Astrocyte of the cerebellum (primary cell): ENCODE measurements around the gene SRPK2.
"Not testable (repeated sequence)": the region's sequence is repeated elsewhere in the genome, so short reads cannot be mapped to it uniquely, and the experiment has no call there.

ENCODE experiments used
- DNase-seq: peaks from one replicate; pipeline ENCODE4 v3.0.0-alpha.2; 2011; ENCODE audit warnings: low read depth
- H3K4me3 ChIP-seq: 2 replicates; pipeline ENCODE4 v1.5.1; 2011; ENCODE audit warnings: mild to moderate bottlenecking, low read depth, low read length, moderate library complexity
- in situ Hi-C: cut with HindIII; loops from 2 replicates; pipeline ENCODE4 v1.10.0; 2017; ENCODE audit warnings: low sequenced_read_pairs
- TF ChIP-seq, protein P1 (sequence below): IDR thresholded peaks from 2 replicates; pipeline ENCODE4 v1.5.1; 2012; ENCODE audit warnings: low read length, low read depth, moderate library complexity, mild to moderate bottlenecking; ENCODE audit errors: missing control alignments

Gene SRPK2

DNA sequence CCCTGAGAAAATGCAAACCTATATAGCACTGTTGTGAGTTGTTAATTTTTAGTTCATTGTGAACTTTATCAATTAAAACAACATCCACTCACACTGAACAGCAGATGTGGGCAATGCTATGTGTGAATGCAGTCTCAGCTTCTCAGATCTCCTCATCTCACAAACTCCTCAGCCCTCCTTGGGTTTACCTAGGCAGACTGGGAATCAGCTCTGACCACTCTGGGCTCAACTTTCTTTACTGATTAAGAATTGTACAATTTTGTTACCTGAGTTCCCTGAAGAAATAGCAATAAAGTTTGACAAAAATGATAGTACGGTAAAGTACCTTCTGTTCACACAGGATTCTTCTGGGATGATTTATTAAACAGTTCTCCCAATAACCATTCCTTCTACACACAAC lies 124.0 kb downstream of the SRPK2 start:
- H3K4me3 ChIP-seq: no peak overlapping the region
- in situ Hi-C loops: no loop called here
- no peak for DNase-seq
- TF ChIP-seq, protein P1, sequence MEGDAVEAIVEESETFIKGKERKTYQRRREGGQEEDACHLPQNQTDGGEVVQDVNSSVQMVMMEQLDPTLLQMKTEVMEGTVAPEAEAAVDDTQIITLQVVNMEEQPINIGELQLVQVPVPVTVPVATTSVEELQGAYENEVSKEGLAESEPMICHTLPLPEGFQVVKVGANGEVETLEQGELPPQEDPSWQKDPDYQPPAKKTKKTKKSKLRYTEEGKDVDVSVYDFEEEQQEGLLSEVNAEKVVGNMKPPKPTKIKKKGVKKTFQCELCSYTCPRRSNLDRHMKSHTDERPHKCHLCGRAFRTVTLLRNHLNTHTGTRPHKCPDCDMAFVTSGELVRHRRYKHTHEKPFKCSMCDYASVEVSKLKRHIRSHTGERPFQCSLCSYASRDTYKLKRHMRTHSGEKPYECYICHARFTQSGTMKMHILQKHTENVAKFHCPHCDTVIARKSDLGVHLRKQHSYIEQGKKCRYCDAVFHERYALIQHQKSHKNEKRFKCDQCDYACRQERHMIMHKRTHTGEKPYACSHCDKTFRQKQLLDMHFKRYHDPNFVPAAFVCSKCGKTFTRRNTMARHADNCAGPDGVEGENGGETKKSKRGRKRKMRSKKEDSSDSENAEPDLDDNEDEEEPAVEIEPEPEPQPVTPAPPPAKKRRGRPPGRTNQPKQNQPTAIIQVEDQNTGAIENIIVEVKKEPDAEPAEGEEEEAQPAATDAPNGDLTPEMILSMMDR: no peak

GRCh38 chr7:105261689-105262088 lies 127.0 kb downstream of the SRPK2 start:
- DNase-seq: no peak
- TF ChIP-seq, protein P1: no peak
- in situ Hi-C loops: no loop called here
- no peak overlapping the region for H3K4me3 ChIP-seq

DNA sequence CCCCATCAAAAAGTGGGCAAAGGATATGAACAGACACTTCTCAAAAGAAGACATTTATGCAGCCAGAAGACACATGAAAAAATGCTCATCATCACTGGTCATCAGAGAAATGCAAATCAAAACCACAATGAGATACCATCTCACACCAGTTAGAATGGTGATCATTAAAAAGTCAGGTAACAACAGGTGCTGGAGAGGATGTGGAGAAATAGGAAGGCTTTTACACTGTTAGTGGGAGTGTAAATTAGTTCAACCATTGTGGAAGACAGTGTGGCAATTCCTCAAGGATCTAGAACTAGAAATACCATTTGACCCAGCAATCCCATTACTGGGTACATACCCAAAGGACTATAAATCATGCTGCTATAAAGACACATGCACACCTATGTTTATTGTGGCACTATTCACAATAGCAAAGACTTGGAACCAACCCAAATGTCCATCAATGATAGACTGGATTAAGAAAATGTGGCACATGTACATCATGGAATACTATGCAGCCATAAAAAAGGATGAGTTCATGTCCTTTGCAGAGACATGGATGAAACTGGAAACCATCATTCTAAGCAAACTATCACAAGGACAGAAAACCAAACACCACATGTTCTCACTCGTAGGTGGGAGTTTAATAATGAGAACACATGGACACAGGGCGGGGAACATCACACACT lies 128.4 kb downstream of the SRPK2 start:
- in situ Hi-C loops, DNase-seq, H3K4me3 ChIP-seq: not testable (repeated sequence)

- DNase-seq, H3K4me3 ChIP-seq, in situ Hi-C loops: not testable (repeated sequence)
These were observed 129.8 kb downstream of the SRPK2 start for GRCh38 chr7:105258919-105259318.

GRCh38 chr7:105257338-105257737 lies 131.4 kb downstream of the SRPK2 start:
- in situ Hi-C loops: no loop called here
- TF ChIP-seq, protein P1: no peak

GRCh38 chr7:105256761-105257231 lies 131.9 kb downstream of the SRPK2 start:
- in situ Hi-C loops: no loop called here
- no peak overlapping the region for H3K4me3 ChIP-seq
- DNase-seq: no peak
- TF ChIP-seq, protein P1: no peak

More at GRCh38 chr7:105257338-105257737, 131.4 kb downstream of the SRPK2 start:
- DNase-seq: no peak
- no peak overlapping the region for H3K4me3 ChIP-seq

GRCh38 chr7:105250706-105251105 lies 138.0 kb downstream of the SRPK2 start:
- TF ChIP-seq, protein P1: no peak
- in situ Hi-C loops: no loop called here

DNA sequence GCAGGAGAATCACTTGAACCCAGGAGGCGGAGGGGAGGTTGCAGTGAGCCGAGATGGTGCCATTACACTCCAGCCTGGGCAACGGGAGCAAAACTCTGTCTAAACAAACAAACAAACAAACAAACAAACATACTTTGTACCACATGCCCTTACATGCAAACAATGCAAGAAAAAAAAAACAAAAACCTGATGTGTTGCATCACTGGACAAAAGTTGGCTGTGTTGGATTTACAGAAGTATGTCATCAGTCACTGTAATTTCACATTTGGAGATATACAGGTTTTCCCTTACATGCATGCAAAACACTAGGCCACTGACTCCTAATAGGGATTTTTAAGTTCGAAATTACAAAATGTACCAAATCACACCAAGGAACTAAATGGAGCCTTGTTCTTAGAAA lies 138.5 kb downstream of the SRPK2 start:
- in situ Hi-C loops: no loop called here
- TF ChIP-seq, protein P1: no peak
- H3K4me3 ChIP-seq: no peak overlapping the region

More at GRCh38 chr7:105250706-105251105, 138.0 kb downstream of the SRPK2 start:
- H3K4me3 ChIP-seq: no peak overlapping the region
- DNase-seq: no peak

More for the DNA sequence above, 138.5 kb downstream of the SRPK2 start:
- no peak for DNase-seq
